ENCODE data around the gene CMBL.
"Not testable (repeated sequence)": the region's sequence is repeated elsewhere in the genome, so short reads cannot be mapped to it uniquely, and the experiment has no call there.

The CMBL gene

DNA sequence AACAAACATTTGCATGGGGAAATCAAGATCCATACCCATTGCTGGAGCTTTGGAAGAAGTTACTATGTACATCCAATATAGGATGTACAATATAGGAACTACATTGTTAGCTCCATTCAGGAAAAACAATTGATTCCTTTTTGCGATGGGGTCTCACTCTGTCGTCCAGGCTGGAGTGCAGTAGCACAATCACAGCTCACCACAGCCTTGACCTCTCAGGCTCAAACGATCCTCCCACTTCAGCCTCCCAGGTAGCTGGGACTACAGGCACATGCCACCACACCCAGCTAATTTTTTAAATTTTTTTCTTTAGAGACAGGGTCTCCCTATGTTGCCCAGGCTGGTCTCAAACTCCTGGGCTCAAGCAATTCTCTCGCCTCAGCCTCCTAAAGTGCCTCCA, 60.5 kb downstream of the CMBL start:
- intact Hi-C loops (cut with DNase I); DNase-seq: not testable (repeated sequence)

DNA sequence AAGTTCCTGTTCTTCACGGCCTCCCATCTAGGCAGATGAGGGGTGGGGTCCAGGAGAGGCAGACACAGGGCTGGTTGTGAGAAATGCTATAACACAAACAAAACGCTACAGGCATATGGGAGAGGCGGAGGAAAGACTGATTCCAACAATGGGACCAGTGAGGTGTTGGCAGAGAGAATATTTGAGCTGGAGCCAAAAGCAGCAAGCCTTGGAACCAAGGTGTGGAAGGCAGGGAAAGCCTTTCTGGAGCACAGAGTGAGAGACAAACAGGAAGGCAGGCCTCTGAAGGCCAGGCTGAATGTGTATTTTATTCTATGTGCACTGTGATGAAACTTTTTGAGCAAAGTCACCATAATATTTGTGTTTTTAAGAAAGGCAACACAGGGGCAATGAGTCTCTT, 60.9 kb downstream of the CMBL start:
- intact Hi-C loops (cut with DNase I) = no loop called here

DNA sequence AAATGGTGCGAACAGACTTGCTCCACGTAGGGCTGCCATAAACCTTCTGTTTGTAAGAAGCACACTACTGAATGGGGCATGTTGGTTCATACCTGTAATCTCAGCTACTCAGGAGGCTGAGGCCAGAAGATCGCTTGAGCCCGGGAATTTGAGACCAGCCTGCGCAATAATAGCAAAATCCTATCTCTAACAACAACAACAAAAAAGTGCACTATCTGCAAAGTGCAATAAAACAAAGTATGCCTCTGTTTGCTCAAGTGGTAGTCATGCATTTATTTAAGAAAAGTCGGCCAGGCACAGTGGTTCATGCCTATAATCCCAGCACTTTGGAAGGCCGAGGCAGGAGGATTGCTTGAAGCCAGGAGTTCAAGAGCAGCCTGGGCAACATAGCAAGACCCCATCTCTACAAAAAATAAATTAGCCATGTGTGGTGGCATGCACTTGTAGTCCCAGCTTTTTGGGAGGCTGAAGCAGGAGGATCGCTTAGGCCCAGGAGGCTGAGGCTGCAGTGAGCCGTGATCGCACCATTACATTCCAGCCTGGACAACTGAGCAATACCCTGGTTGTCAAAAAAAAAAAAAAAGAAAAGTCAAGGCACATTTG, 63.3 kb downstream of the CMBL start:
- intact Hi-C loops (cut with DNase I) = no loop called here
- DNase-seq = no peak

More for the DNA sequence above, 60.9 kb downstream of the CMBL start:
- DNase-seq = no peak

DNA sequence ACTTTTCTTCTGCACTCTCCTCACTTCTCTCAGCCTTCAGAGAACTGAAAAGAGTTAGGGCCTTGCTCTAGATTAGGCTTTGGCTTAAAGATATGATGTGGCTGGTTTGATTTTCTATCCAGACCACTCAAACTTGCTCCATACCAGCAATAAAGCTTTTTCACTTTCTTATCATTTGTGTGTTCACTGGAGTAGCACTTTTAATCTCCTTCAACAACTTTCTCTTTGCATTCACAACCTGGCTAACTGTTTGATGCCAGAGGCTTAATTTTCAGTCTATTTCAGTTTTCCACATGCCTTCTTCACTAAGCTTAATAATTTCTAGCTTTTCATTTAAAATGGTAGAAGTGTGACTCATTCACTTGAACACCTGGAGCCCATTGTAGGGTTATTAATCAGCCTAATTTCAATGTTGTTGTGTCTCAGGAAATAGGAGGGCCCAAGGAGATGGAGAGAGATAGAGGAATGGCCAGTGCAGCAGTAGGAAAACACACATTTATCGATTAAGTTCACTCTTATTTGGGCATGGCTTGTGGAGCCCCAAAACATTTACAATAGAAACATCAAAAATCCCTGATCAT, 64.0 kb downstream of the CMBL start:
- DNase-seq = no peak
- intact Hi-C loops (cut with DNase I) = no loop called here

DNA sequence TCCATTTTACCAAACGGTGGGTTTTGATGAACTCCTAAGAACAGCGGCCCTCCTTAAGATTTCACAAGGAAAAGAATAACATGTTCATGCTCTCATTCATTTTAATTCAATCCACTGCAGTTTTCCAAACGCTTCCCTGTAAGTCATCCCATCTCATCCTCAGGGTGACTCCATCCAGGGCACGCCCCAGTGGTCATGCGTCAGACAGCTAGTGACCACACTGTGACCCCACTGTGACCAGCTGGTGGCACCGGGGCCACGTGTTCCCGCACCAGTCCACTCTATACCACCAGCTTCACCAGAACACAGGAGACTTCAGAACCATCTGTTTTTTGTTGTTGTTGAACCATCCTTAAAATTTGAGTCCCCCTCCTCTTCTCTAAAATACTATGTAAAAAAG, 72.4 kb downstream of the CMBL start:
- intact Hi-C loops (cut with DNase I) = no loop called here

DNA sequence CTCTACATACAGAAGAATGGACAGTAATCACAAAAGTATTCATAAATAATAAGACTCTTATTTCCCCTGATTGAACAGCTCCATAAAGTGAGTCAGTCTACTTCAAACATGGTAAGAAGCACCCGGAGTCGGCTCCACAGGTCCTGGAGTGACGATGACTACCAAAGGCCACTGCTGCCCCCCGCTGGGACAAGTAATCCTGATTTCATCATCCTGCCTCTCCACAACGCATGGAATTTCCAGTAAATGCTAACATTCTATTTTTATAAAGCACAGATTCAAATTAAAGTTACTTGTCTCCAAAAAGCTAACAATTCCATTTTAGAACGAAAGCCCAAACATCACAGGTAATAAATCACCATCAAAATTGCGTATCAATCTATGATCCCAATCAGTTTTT, 74.2 kb downstream of the CMBL start:
- peak; percentile 31 to 84 (median 66) for DNase-seq
- intact Hi-C loops (cut with DNase I) = no loop called here

More for the DNA sequence above, 72.4 kb downstream of the CMBL start:
- no peak for DNase-seq

DNA sequence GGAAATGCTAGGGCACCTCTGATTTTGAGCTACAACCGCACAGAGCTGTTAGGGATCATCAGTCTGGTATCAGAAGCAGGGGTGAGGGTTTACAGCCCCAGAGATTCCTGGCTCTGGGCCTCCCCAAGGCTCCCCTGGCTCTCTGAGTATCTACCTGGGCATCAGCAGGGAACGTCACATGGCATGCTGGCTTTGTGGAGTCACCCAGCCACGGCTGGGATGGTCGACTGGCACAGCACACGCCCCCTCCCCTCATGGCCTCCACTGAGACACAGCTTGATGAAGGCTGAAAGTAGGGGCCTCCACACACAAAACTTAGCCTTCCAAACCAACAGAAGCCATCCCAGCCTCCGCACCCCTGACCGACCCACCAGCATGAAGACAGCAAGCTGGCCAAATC, 74.7 kb downstream of the CMBL start:
- DNase-seq = no peak
- intact Hi-C loops (cut with DNase I) = no loop called here

DNA sequence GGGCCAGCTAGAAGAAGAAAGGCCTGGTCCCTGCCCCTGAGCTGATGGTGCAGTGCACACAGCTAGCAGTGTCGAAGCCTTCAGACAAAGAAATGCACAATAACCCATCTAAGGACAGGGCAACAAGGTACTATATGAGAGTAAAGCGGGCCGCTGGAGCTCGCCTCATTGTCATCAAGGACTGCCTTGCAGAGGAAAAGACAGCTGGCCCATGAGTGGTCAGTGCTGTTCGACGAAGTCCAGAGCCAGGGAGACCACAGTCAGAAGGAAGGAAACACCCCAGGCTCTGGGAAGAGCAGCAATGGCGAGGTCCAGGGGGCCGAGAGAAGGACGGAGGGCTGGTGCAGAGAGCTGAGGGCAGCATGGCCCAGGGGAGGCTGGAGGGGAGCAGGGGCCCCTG, 75.3 kb downstream of the CMBL start:
- intact Hi-C loops (cut with DNase I) = no loop called here
- DNase-seq = no peak

DNA sequence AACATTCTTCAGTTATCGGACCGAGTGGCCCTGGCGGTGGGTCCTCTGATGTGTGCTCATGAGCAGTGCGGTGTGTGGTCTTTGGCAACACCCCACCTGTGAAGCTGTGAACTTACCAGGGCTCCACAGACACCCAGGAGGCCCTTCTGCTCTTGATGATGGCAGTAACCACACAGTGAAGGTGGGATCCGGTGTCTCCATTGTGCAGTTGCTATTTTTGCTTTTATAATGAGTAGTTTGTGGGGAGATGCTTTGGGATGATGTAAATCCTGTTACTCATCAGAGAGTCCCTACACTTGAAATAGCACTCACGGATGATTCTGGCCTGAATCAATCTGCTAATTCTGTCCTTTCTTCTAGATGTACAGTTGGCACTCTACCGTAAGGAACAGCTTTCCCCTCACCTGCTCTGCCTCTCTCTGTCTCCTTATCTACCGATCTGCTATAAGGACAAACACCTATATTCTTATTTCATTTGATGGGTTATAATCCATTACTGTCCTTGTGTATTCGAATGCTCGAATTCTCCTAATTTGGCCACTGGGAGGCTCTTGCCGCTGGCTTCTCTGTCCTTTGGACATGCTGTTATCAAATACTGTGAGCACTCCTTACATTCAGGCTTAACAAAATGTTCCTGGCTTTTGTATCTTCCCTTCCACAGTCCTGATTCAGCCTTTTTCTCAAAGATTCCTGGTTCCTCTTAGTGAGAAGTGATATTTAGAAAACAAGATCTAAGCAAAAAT, 78.2 kb downstream of the CMBL start:
- intact Hi-C loops (cut with DNase I) = no loop called here
- no peak for DNase-seq

DNA sequence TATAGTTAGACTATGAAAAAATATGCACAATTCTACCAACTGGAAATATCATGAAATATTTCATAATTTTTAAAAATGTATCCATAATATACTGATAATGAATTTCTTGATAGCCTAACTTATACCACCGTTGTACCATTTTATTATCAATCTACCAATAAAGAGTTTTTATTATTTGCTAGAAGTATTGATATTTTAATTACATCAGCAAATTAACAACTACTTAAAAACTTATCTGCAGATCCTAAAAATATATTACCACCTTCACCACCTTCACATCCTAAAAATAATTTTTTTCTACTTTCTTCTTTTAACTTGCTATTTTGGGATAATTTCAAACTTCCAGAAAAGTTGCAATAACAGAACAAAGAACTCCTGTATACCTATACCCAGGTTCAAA, 79.4 kb downstream of the CMBL start:
- DNase-seq = no peak
- intact Hi-C loops (cut with DNase I) = no loop called here
